Keratinocyte (primary cell): ENCODE results near the gene ZMIZ1. TPM values are rescaled to one million over a fixed set of nuclear protein-coding genes. Genes with fewer than 3 reads are reported as not detected.

Experiments used
- DNase-seq: peaks from one replicate; pipeline ENCODE4 v3.0.0-alpha.2; 2011; ENCODE audit warnings: low read depth, missing footprints, low spot score
- FAIRE-seq: peaks from 2 replicates; lab custom pipeline; 2011; peaks lifted over from hg19 to GRCh38; lab: Jason Lieb, UNC
- H2AFZ ChIP-seq: 2 replicates; pipeline ENCODE4 v1.6.0; 2012; ENCODE audit warnings: low read length, control low read depth, inconsistent platforms; ENCODE audit not compliant: control insufficient read depth
- H3K27ac ChIP-seq: 2 replicates; pipeline ENCODE4 v1.5.1; 2011; ENCODE audit warnings: low read length; ENCODE audit not compliant: control insufficient read depth, insufficient read depth
- H3K27me3 ChIP-seq: 3 replicates; pipeline ENCODE4 v1.6.0; 2011; ENCODE audit warnings: low read length; ENCODE audit not compliant: control insufficient read depth, insufficient read depth; ENCODE audit errors: extremely low read depth
- H3K36me3 ChIP-seq, 2 experiments: 2 replicates in 1 of 2; 3 replicates in 1 of 2; pipeline ENCODE4 v1.5.1; 2011; ENCODE audit warnings: low read length in 2 of 2, mild to moderate bottlenecking in 1 of 2; ENCODE audit not compliant: control insufficient read depth in 2 of 2, insufficient read depth in 2 of 2; ENCODE audit errors: extremely low read depth in 1 of 2
- H3K4me1 ChIP-seq: 3 replicates; pipeline ENCODE4 v1.5.1; 2011; ENCODE audit warnings: low read length; ENCODE audit not compliant: control insufficient read depth, insufficient read depth; ENCODE audit errors: extremely low read depth
- H3K4me2 ChIP-seq: 3 replicates; pipeline ENCODE4 v1.6.0; 2011; ENCODE audit warnings: low read depth, low read length; ENCODE audit not compliant: control insufficient read depth, insufficient read depth; ENCODE audit errors: extremely low read depth
- H3K4me3 ChIP-seq, 3 experiments: fragments of 200-600 bp in 1 of 3; sonication (generic) in 1 of 3; 2 replicates in 2 of 3; 3 replicates in 1 of 3; pipeline ENCODE4 v1.5.1; 2011 to 2016; ENCODE audit warnings: low read length in 3 of 3, mild to moderate bottlenecking in 3 of 3, control low read depth in 2 of 3, inconsistent platforms in 1 of 3, low read depth in 1 of 3, mixed read lengths in 1 of 3, mixed run types in 1 of 3, moderate library complexity in 1 of 3; ENCODE audit not compliant: control insufficient read depth in 2 of 3, insufficient read depth in 2 of 3; ENCODE audit errors: extremely low read depth in 1 of 3
- H3K79me2 ChIP-seq: 2 replicates; pipeline ENCODE4 v1.6.0; 2012; ENCODE audit warnings: low read length; ENCODE audit not compliant: control insufficient read depth, insufficient read depth
- H3K9ac ChIP-seq: 3 replicates; pipeline ENCODE4 v1.6.0; 2011; ENCODE audit warnings: low read length; ENCODE audit not compliant: control insufficient read depth, insufficient read depth; ENCODE audit errors: extremely low read depth
- H3K9me1 ChIP-seq: 3 replicates; pipeline ENCODE4 v1.6.0; 2011; ENCODE audit warnings: low read length; ENCODE audit not compliant: control insufficient read depth, insufficient read depth; ENCODE audit errors: extremely low read depth
- H3K9me3 ChIP-seq: 2 replicates; pipeline ENCODE4 v1.5.1; 2012; ENCODE audit warnings: low read depth, low read length; ENCODE audit not compliant: control insufficient read depth
- H4K20me1 ChIP-seq: 3 replicates; pipeline ENCODE4 v1.6.0; 2011; ENCODE audit warnings: low read length; ENCODE audit not compliant: control insufficient read depth, insufficient read depth; ENCODE audit errors: extremely low read depth
- EZH2 ChIP-seq: IDR thresholded peaks from one replicate; pipeline ENCODE4 v1.6.1; 2012; ENCODE audit warnings: inconsistent platforms, mild to moderate bottlenecking, low read length, moderate library complexity
- dilution Hi-C: fragments of 300-500 bp; cut with MboI; formaldehyde crosslinking; loops from one replicate; pipeline ENCODE4 v1.7.0; 2020; ENCODE audit warnings: low sequenced_read_pairs; ENCODE audit not compliant: extremely low pct_ligation_motif_present
- polyA plus RNA-seq, 5 experiments: library from polyadenylated mRNA; depleted of rRNA in 3 of 5; stranded (reverse) in 3 of 5; stranded (forward) in 1 of 5; unstranded in 1 of 5; fragments of >200 nt; gene quantifications; 1 replicate in 1 of 5; 2 replicates in 3 of 5; 3 replicates in 1 of 5; pipeline versions ENCODE4 v1.2.1 to v1.2.3, GENCODE V29; 2011 to 2012; ENCODE audit warnings: missing spikeins in 2 of 5, low read depth in 1 of 5, low replicate concordance in 1 of 5
- TF ChIP-seq, protein P1 (sequence below), 3 experiments: IDR thresholded peaks in 1 of 3; conservative IDR thresholded peaks in 1 of 3; optimal IDR thresholded peaks in 1 of 3; 2 replicates in 2 of 3; 3 replicates in 1 of 3; pipeline versions ENCODE3 to v1.5.1; 2011; ENCODE audit warnings: low read length in 3 of 3, mild to moderate bottlenecking in 3 of 3, moderate library complexity in 2 of 3, control low read depth in 1 of 3, inconsistent platforms in 1 of 3; ENCODE audit not compliant: insufficient read depth in 2 of 3; ENCODE audit errors: extremely low read depth in 1 of 3

The ZMIZ1 gene
- polyA plus RNA-seq, 1 donor (not counting 4 experiments of a cell fraction or from before 2014, with no cell fraction given) = 1.8 TPM

DNA sequence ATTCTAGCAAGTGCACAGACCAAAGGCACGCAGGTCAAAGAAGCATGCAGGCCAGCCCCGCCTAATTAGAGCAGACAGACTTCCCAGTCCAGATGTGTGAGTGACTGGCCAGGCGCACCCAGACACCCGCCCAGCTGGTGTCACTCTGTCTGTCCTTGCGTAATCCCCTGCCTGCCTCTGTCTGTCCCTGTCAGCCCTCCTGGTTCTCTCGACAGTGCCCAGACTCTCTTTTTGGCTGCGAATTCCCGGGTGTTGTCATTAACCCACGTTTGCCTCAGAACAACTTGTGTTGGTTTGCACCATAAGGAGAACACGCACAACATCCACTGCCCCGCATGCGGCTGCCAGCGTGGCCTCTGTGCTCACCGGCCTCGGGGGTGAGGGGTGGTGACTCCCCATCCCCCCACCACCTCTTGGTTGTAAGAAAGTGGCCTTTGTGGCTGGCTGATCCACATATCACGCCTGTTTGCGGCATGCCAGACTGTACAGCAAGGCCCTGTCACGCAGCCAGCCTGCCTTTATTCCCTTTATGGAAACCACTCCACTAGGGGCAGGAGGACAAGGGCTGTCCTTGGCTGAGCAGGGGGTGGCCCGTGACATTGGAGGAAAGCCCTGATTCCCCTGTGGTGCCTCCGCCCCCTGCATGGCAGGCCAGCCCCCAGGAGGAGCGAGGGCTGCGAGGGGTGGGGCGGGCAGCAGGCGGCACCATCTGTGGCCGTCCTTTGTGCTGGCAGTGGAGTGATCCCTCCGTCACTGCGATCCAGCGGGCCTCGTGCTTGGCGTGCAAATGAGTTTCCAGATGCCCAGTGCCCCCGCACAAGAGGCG, 205.7 kb downstream of the ZMIZ1 start:
- FAIRE-seq = no peak
- Histone ChIP-seq H3K79me2 (no peaks in the 10 kb centered on the region), H3K4me2 (no peak overlapping the region), H2AFZ (no peak overlapping the region), H3K27me3 (no peaks in the 10 kb centered on the region), H3K9me3 (no peaks in the 10 kb centered on the region), H3K36me3 (peaks cover 7% of the 10 kb centered on the region in 2 experiments), H3K9ac (no peak overlapping the region), H3K27ac (no peak overlapping the region), H3K4me3 (no peak overlapping the region), H3K9me1 (no peaks in the 10 kb centered on the region), H3K4me1 (no peaks in the 10 kb centered on the region), H4K20me1 (no peaks in the 10 kb centered on the region)
- TF ChIP-seq, protein P1, sequence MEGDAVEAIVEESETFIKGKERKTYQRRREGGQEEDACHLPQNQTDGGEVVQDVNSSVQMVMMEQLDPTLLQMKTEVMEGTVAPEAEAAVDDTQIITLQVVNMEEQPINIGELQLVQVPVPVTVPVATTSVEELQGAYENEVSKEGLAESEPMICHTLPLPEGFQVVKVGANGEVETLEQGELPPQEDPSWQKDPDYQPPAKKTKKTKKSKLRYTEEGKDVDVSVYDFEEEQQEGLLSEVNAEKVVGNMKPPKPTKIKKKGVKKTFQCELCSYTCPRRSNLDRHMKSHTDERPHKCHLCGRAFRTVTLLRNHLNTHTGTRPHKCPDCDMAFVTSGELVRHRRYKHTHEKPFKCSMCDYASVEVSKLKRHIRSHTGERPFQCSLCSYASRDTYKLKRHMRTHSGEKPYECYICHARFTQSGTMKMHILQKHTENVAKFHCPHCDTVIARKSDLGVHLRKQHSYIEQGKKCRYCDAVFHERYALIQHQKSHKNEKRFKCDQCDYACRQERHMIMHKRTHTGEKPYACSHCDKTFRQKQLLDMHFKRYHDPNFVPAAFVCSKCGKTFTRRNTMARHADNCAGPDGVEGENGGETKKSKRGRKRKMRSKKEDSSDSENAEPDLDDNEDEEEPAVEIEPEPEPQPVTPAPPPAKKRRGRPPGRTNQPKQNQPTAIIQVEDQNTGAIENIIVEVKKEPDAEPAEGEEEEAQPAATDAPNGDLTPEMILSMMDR (optimal IDR thresholded peaks at IDR 0.05 in 1 of 3, IDR thresholded peaks at IDR 0.05 in 1 of 3, conservative IDR thresholded peaks at IDR 0.05 in 1 of 3; ENCODE audit: extremely low read depth in 1 of 3, insufficient read depth in 2 of 3, low read length in 3 of 3) = no peak
- TF ChIP-seq EZH2 = no peak
- dilution Hi-C loops = no loop called here
- DNase-seq = no peak

DNA sequence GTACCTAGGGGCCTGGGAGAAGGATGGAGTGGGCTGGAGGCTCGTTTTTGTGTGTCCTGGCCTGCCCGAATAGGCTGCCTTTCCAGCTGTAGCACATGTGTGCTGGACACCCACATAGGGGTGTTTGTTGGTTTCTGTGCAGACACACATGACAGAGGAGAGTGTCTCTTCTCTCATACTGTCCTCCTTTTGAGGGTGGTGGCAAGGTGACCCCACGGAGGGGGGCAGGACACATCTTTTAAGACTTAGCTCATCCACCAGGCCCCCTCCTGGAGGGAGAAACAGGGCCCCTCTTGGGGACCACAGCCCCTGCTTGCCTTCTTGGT, 206.3 kb downstream of the ZMIZ1 start:
- dilution Hi-C loops = no loop called here
- DNase-seq (no peak), FAIRE-seq (no peak)
- peaks cover 7% of the 10 kb centered on the region in 2 experiments for H3K36me3 ChIP-seq
- no peak overlapping the region for H3K4me2 ChIP-seq
- no peaks in the 10 kb centered on the region for H3K79me2 ChIP-seq
- no peaks in the 10 kb centered on the region for H3K9me1 ChIP-seq
- no peak overlapping the region for H3K27ac ChIP-seq
- no peaks in the 10 kb centered on the region for H3K9me3 ChIP-seq
- no peak for TF ChIP-seq EZH2
- TF ChIP-seq, protein P1 (optimal IDR thresholded peaks at IDR 0.05 in 1 of 3, IDR thresholded peaks at IDR 0.05 in 1 of 3, conservative IDR thresholded peaks at IDR 0.05 in 1 of 3; ENCODE audit: extremely low read depth in 1 of 3, insufficient read depth in 2 of 3, low read length in 3 of 3) = no peak
- H4K20me1 ChIP-seq = no peaks in the 10 kb centered on the region
- no peaks in the 10 kb centered on the region for H3K4me1 ChIP-seq
- H3K4me3 ChIP-seq = no peak overlapping the region
- no peaks in the 10 kb centered on the region for H3K27me3 ChIP-seq
- H3K9ac ChIP-seq = no peak overlapping the region
- H2AFZ ChIP-seq = no peak overlapping the region
